ENCODE results near the gene LIN7C. TPM values are rescaled to one million over a fixed set of nuclear protein-coding genes. Genes with fewer than 3 reads are reported as not detected.
A peak's percentile ranks its signal among the peaks of the same experiment; 100 is the strongest.

Gene LIN7C
- polyA plus RNA-seq, 4 donors, result 19.4 to 30.9 (median 26.3) TPM

DNA sequence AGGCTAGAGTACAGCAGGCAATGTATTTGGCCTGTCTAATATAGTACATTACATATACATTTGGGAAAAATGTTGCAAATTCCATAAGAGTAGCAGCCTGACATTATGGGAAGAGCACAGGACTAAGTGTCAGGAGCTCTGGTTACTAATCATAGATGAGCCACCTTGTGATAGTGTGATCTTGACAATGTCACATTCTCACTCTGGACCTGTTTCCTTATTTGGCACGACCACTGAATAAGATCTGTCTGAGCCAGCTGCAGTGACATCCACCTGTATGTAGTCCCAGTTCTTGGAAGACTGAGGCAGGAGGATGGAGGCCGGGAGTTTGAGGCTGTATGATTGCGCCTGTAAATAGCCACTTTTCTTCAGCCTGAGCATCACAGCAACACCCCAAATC lies 5.7 kb upstream of the LIN7C start:
- DNase-seq (ENCODE audit: low read depth in 4 of 4, low spot score in 3 of 4), result no peak

- no peak for DNase-seq (ENCODE audit: low read depth in 4 of 4, low spot score in 3 of 4)
These were observed 3.3 kb upstream of the LIN7C start for GRCh38 chr11:27509908-27510307.

- no peak for DNase-seq (ENCODE audit: low read depth in 4 of 4, low spot score in 3 of 4)
These were observed 1.2 kb upstream of the LIN7C start for GRCh38 chr11:27507557-27508322.

DNA sequence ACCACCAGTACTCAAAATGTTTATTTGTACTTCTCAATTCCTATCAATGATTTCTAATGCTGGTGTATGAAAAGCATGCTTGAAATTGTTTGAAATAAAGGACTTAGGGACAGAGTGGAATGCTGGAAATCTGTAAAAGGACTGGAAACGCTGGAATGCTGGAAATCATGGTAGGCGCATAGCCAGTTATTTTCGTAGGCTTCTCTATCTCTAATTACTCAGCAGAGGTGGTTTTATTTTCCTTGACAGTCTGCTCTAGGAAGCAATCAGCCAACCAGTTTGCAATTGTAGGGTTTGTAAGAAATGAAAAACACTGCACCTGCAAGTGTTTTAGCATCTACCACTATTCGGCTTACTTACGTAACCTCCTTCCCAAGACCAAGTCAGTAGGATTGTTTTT lies 788 bp downstream of the LIN7C start:
- no peak for DNase-seq (ENCODE audit: low read depth in 4 of 4, low spot score in 3 of 4)

- DNase-seq (ENCODE audit: low read depth in 4 of 4, low spot score in 3 of 4), result no peak
These were observed 2.4 kb downstream of the LIN7C start for GRCh38 chr11:27504205-27504604.

GRCh38 chr11:27501100-27501499 lies 5.5 kb downstream of the LIN7C start:
- no peak for DNase-seq (ENCODE audit: low read depth in 4 of 4, low spot score in 3 of 4)

DNA sequence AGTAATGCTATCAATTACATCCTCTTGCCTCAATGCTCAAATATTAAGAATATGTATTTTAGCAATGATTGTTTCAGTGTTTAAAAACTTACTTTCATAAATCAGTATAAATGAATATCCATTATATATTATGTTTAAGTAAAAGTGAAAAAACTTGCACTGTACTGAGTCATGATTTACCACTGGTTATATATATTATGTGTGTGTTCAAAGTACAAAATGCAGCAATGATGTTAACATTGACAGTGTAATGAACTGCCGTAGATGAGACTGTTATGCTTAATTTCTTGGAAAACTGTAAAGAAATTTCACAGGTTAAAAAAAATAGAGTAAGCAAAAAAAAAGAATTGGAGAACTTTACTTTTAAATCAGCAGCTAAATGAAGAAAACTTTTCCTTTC lies 8.7 kb downstream of the LIN7C start:
- DNase-seq (ENCODE audit: low read depth in 4 of 4, low spot score in 3 of 4), result no peak

DNA sequence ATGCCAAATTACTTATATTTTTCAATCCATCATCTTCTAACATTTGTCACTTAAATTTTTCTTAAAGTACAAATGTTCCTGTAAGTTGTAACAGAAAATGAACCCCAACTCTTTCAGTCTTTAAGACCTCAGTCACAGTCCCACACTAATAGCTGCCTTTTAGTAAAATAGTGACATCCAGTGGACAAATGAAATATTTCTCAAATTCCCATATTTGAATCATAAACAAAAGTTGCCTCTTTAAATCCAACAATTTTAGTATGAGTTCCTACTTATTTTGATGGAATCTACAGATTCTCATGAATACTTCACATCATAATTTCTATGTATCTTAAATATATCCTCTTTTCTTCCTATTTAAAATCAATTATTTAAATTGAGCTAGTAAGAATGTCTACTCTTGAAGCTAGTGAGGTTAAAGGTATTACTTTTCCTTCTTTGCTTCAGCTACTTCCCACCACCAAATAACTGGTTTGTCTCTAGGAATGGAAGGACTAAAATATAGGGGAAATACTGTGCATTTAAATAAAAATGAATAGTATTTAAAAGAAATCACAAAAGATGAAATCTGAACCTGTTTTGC lies 9.2 kb downstream of the LIN7C start:
- peak in 1 of 4 donors; percentile 6 for DNase-seq (ENCODE audit: low read depth in 4 of 4, low spot score in 3 of 4)

DNA sequence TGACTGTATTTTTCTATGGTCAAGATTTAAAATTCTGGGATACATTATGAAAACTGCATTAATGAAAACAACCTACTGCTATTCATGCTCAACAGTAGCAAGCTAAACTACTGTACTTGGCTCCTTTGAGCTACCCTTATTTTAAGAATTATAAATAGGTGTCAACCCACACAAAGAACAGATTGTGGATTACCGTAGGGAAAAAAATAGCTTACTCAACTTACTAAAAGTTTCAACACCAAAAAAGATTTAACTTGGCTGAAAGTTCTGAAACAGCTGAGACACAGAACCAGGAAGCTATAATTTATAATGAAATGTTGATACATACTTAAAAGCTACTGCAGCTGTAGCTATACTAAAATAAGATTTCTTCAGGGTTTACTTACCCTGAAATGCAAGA lies 10.1 kb downstream of the LIN7C start:
- no peak for DNase-seq (ENCODE audit: low read depth in 4 of 4, low spot score in 3 of 4)

GRCh38 chr11:27495710-27496300 lies 10.8 kb downstream of the LIN7C start:
- DNase-seq (ENCODE audit: low read depth in 4 of 4, low spot score in 3 of 4), result no peak

DNA sequence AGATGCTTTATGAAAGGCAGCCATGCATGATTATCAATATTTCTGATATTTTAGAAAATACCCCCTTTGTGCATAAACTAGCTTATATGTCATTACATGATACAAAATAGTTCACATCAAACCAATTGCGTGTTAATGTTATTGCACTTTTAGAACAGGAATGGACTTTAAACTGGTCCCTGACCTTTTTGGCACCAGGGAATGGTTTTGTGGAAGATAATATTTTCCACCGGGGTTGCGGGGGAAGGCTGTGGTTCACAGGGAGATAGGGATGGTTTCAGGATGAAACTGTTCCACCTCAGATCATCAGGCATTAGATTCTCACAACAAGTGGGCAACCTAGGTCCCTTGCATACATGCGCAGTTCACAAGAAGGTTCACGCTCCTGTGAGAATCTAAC lies 17.5 kb downstream of the LIN7C start:
- DNase-seq (ENCODE audit: low read depth in 4 of 4, low spot score in 3 of 4), result no peak

DNA sequence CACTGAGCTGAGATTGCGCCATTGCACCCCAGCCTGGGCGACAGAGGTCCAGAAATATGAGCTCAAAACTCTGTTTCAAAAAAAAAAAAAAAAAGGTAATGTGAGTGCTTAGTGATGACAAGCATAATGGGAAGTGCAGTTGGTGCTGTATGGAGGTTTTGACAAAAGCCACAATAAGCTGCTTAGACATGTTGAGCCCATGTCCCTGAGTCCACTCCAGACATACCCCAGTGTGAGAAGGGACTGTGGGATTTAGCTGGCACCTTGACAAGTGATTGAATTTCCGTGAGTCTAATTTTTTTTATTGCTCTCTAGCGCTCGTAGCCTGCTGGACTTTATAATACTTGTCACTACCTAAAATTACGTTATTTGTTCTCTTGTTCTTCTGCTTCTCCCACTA lies 18.9 kb downstream of the LIN7C start:
- DNase-seq (ENCODE audit: low read depth in 4 of 4, low spot score in 3 of 4), result no peak

GRCh38 chr11:27485930-27486773 lies 20.4 kb downstream of the LIN7C start:
- no peak for DNase-seq (ENCODE audit: low read depth in 4 of 4, low spot score in 3 of 4)

DNA sequence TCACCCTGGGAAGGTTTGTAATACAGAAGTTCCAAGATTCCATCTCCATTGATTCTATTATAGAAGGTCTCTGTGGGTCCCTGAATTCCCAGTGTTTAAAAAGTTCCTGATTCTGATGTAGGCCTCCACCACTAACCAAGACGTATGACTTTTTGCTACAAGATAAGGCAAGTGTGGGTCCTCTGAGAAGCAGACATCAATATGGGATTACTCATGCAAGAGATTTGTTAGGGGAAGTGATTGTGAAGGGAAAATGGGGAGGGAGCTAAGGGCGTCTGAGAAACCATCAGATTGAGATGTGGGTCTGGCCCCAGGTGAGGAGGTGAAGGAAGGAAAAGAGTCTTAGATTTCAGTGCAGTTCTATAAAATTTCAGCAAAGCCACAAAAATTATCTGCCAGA lies 23.8 kb downstream of the LIN7C start:
- DNase-seq (ENCODE audit: low read depth in 4 of 4, low spot score in 3 of 4), result no peak

- DNase-seq (ENCODE audit: low read depth in 4 of 4, low spot score in 3 of 4), result no peak
These were observed 24.6 kb downstream of the LIN7C start for GRCh38 chr11:27481992-27482391.

DNA sequence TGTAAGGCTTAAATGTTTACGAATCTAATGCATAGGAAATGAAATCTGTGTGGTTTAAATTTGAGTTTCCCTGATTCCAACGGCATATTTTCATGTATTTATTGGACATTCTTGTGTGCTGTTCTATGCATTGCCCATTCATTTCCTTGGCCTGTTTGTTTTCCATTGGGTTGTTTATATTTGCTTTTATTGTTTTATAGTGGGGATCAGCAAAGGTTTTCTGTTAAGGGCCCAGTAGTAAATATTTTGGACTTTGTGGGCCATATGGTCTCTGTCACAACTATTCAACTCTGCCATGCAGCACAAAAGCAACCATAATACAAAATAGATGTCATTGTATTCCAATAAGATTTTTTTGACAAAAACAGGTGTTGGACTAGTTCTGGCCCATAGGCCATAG lies 28.7 kb downstream of the LIN7C start:
- no peak for DNase-seq (ENCODE audit: low read depth in 4 of 4, low spot score in 3 of 4)

GRCh38 chr11:27477243-27477642 lies 29.3 kb downstream of the LIN7C start:
- DNase-seq (ENCODE audit: low read depth in 4 of 4, low spot score in 3 of 4), result no peak

- no peak for DNase-seq (ENCODE audit: low read depth in 4 of 4, low spot score in 3 of 4)
These were observed 30.9 kb downstream of the LIN7C start for GRCh38 chr11:27475622-27476021.

DNA sequence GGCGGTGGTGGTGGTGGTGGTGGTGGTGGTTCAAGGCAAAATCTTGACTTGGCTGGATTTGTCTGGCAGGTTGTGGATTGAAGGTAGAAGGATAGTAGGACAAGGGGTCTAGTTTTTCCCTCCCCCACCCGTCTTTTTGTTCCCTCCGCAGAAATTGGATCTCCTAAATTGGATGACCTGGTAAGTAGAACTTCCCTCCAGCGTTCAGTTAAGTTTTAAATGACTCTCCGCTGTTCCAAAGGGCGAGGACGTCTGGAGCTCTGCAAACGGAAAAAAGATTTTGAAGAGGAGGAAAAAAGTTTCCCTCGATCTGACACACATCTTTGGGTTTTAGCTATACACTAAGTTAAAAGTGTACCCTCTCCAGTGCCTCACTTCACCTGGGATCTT lies 33.6 kb downstream of the LIN7C start:
- DNase-seq (ENCODE audit: low read depth in 4 of 4, low spot score in 3 of 4), result no peak

DNA sequence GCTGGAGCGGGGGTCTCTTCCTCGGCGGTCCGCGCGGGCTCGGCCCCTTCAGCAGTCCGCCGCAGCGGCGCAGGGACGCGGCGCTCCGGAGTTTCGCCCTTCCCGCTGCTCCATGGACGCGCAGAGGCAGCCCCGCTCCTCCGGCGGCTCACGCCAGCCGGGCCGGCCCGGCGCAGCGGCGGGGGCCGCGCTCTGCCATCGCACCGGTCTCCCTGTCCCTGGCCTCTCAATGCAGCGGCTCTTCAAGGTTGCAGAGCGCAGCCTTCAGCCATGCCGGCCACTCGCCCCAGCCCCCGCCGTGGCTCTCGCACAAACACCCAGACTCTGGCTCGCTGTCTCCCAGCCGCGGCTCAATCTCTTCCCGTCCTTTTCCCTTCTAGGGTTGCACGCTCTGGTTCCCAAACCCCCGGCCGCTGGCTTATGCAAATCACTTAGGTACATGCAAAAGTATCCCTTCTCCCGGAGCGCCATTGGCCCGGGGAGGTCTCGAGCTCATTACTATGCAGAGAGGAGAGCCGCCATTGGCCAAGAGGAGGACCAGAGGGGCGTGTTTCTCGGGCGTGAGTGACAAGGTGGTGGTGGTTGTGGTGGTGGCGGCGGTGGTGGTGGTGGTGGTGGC lies 34.1 kb downstream of the LIN7C start, which contains the start of gene LGR4:
Gene LGR4, minus strand, starts transcription at position 393 of the 619 bp plus-strand sequence. CDS start 488 bp downstream, outside the sequence.
- DNase-seq (ENCODE audit: low read depth in 4 of 4, low spot score in 3 of 4), result peak; percentile 86 to 95 (median 89)
